Parathyroid adenoma (tissue), 2 donors: ENCODE data around the gene MBOAT1.

ENCODE experiments used
- H2AFZ ChIP-seq: fragments of 300-600 bp; sonication (generic); one replicate; pipeline ENCODE4 v1.7.0; 2017; ENCODE audit warnings: antibody characterized with exemption, mild to moderate bottlenecking
- H3K27ac ChIP-seq: fragments of 300-600 bp; sonication (generic); one replicate; pipeline ENCODE4 v1.7.0; 2017
- H3K27me3 ChIP-seq: fragments of 300-600 bp; sonication (generic); one replicate; pipeline ENCODE4 v1.7.0; 2017; ENCODE audit warnings: low read length; ENCODE audit not compliant: control insufficient read depth, insufficient read depth
- H3K36me3 ChIP-seq: fragments of 300-600 bp; sonication (generic); one replicate; pipeline ENCODE4 v1.7.0; 2017; ENCODE audit warnings: low read length; ENCODE audit not compliant: control insufficient read depth, insufficient read depth
- H3K4me1 ChIP-seq: fragments of 300-600 bp; sonication (generic); one replicate; pipeline ENCODE4 v1.7.0; 2017; ENCODE audit warnings: control low read depth
- H3K4me2 ChIP-seq: fragments of 300-600 bp; sonication (generic); one replicate; pipeline ENCODE4 v1.7.0; 2017; ENCODE audit warnings: low read length
- H3K4me3 ChIP-seq: fragments of 300-600 bp; sonication (generic); one replicate; pipeline ENCODE4 v1.7.0; 2017; ENCODE audit warnings: low read depth, low read length
- H3K79me2 ChIP-seq: fragments of 300-600 bp; sonication (generic); one replicate; pipeline ENCODE4 v1.7.0; 2017; ENCODE audit warnings: control low read depth
- H3K9ac ChIP-seq: fragments of 300-600 bp; sonication (generic); one replicate; pipeline ENCODE4 v1.7.0; 2017; ENCODE audit warnings: mild to moderate bottlenecking
- H3K9me3 ChIP-seq: fragments of 300-600 bp; sonication (generic); one replicate; pipeline ENCODE4 v1.7.0; 2017; ENCODE audit warnings: low read length; ENCODE audit not compliant: control insufficient read depth
- TF ChIP-seq, protein P1 (sequence below): fragments of 300-600 bp; sonication (generic); IDR thresholded peaks from one replicate; pipeline ENCODE4 v1.7.0; 2017; ENCODE audit warnings: antibody characterized with exemption, mild to moderate bottlenecking
- donor health status: primary hyperparathyroidism.

Gene MBOAT1

GRCh38 chr6:20110478-20110877, 101.8 kb downstream of the MBOAT1 start:
- Histone ChIP-seq H2AFZ (no peak overlapping the region), H3K4me1 (no peaks in the 10 kb centered on the region), H3K36me3 (no peaks in the 10 kb centered on the region), H3K9me3 (no peaks in the 10 kb centered on the region), H3K9ac (no peak overlapping the region), H3K79me2 (no peaks in the 10 kb centered on the region), H3K4me3 (no peak overlapping the region), H3K4me2 (no peak overlapping the region), H3K27me3 (no peaks in the 10 kb centered on the region), H3K27ac (no peak overlapping the region)
- TF ChIP-seq, protein P1, sequence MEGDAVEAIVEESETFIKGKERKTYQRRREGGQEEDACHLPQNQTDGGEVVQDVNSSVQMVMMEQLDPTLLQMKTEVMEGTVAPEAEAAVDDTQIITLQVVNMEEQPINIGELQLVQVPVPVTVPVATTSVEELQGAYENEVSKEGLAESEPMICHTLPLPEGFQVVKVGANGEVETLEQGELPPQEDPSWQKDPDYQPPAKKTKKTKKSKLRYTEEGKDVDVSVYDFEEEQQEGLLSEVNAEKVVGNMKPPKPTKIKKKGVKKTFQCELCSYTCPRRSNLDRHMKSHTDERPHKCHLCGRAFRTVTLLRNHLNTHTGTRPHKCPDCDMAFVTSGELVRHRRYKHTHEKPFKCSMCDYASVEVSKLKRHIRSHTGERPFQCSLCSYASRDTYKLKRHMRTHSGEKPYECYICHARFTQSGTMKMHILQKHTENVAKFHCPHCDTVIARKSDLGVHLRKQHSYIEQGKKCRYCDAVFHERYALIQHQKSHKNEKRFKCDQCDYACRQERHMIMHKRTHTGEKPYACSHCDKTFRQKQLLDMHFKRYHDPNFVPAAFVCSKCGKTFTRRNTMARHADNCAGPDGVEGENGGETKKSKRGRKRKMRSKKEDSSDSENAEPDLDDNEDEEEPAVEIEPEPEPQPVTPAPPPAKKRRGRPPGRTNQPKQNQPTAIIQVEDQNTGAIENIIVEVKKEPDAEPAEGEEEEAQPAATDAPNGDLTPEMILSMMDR = no peak

- H3K36me3 ChIP-seq = no peaks in the 10 kb centered on the region
- no peak overlapping the region for H2AFZ ChIP-seq
- no peak overlapping the region for H3K27ac ChIP-seq
- no peaks in the 10 kb centered on the region for H3K27me3 ChIP-seq
- no peak overlapping the region for H3K9ac ChIP-seq
- H3K4me3 ChIP-seq = no peak overlapping the region
- H3K4me2 ChIP-seq = no peak overlapping the region
- TF ChIP-seq, protein P1 = no peak
- no peaks in the 10 kb centered on the region for H3K4me1 ChIP-seq
- H3K79me2 ChIP-seq = no peaks in the 10 kb centered on the region
- H3K9me3 ChIP-seq = no peaks in the 10 kb centered on the region
Measured at GRCh38 chr6:20109526-20109925, 102.7 kb downstream of the MBOAT1 start.

DNA sequence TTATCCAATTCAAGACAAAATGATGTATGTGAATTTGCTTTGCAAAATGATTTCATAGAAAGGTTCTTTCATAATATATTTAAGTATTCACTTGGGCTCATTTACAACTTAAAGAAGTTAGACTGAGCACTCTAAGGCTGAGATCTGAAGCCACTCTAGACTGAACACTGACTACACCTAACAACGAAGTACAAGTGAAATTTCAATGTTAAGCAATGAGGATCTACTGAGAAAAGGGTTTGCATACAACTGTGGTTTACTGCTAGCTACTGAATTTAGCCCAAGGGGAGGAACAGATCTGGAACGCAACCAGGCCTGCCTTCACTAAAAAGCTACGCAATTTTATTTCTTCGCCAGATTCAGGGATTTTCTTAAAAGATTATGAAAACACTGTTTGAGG, 106.4 kb downstream of the MBOAT1 start:
- Histone ChIP-seq H3K27me3 (no peaks in the 10 kb centered on the region), H3K36me3 (no peaks in the 10 kb centered on the region), H3K4me1 (no peaks in the 10 kb centered on the region), H3K27ac (no peak overlapping the region), H3K9me3 (no peaks in the 10 kb centered on the region), H3K9ac (no peak overlapping the region), H3K4me3 (no peak overlapping the region), H3K4me2 (no peak overlapping the region), H3K79me2 (no peaks in the 10 kb centered on the region), H2AFZ (no peak overlapping the region)
- TF ChIP-seq, protein P1 = no peak

DNA sequence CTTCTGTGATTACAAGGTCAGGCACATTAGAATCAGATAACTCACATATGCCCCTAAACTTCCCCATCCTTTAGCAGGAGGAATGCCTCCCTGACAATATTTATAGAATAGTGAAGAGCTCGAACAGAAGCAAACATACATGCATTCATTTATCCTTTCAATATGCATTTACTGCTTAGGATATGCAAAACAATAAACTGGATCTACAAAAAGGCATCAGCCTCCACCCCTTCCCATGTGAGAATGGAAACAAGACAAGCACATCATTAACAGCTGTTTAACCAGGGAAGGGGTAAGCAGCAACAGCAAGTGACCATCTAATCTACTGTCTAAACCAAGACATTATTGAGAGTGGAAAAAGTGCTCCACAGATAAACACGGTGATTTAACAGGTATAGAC, 107.6 kb downstream of the MBOAT1 start:
- Histone ChIP-seq H3K9me3 (no peaks in the 10 kb centered on the region), H3K4me1 (no peaks in the 10 kb centered on the region), H3K9ac (no peak overlapping the region), H3K79me2 (no peaks in the 10 kb centered on the region), H2AFZ (no peak overlapping the region), H3K27ac (no peak overlapping the region), H3K4me2 (no peak overlapping the region), H3K36me3 (no peaks in the 10 kb centered on the region), H3K4me3 (no peak overlapping the region), H3K27me3 (no peaks in the 10 kb centered on the region)
- TF ChIP-seq, protein P1 = no peak

DNA sequence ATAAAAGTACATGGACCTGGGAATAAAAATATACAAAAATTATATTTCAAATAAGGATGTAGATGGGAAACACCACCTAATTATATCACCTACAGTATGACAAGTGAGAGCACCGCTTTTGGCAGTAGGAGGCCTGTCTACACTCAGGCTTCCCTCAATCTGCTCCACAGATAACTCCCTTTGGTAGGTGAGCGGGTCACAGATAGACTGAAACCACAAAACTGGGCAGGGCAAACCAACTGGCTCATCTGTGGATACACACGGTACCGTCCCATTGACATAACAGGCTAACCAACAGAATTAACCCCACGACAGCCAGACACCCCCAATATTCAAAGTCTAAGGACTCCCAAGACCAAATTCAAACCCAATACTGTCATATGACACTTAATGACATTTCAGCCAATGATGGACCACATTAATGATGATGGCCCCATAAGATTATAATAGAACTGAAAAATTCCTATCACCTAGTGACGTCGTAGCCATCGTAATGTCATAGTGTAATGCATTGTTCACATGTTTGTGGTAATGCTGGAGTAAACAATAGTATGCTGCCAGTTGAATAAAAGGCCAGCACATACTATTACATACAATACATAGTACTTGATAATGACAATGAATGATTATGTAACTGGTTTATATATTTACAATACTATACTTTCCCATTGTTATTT, 109.7 kb downstream of the MBOAT1 start:
- Histone ChIP-seq H3K79me2 (no peaks in the 10 kb centered on the region), H3K36me3 (no peaks in the 10 kb centered on the region)

More for the DNA sequence above, 109.7 kb downstream of the MBOAT1 start:
- TF ChIP-seq, protein P1 = no peak
- Histone ChIP-seq H3K27ac (no peak overlapping the region), H3K9ac (no peak overlapping the region), H3K9me3 (no peaks in the 10 kb centered on the region), H2AFZ (no peak overlapping the region), H3K4me2 (no peak overlapping the region), H3K4me1 (no peaks in the 10 kb centered on the region), H3K27me3 (no peaks in the 10 kb centered on the region), H3K4me3 (no peak overlapping the region)
